Left renal cortex interstitium (tissue), 4 donors: ENCODE data around the gene CASP7. TPM values are rescaled to one million over a fixed set of nuclear protein-coding genes. Genes with fewer than 3 reads are reported as not detected.
"Not testable (repeated sequence)": the region's sequence is repeated elsewhere in the genome, so short reads cannot be mapped to it uniquely, and the experiment has no call there.

Source experiments
- DNase-seq, 4 donors: peaks; one replicate each; pipeline ENCODE4 v3.0.0-alpha.2; 2013; ENCODE audit warnings: low read depth in 4 of 4, low spot score in 2 of 4, missing footprints in 1 of 4
- polyA plus RNA-seq, 4 donors: library from polyadenylated mRNA; unstranded; fragments of 120-200 nt; gene quantifications; one replicate each; pipeline ENCODE4 v1.2.1, GENCODE V29; 2013; ENCODE audit not compliant: insufficient read length in 4 of 4

CASP7 gene
- polyA plus RNA-seq, 4 donors, result 24.7 to 31.2 (median 28.6) TPM

DNA sequence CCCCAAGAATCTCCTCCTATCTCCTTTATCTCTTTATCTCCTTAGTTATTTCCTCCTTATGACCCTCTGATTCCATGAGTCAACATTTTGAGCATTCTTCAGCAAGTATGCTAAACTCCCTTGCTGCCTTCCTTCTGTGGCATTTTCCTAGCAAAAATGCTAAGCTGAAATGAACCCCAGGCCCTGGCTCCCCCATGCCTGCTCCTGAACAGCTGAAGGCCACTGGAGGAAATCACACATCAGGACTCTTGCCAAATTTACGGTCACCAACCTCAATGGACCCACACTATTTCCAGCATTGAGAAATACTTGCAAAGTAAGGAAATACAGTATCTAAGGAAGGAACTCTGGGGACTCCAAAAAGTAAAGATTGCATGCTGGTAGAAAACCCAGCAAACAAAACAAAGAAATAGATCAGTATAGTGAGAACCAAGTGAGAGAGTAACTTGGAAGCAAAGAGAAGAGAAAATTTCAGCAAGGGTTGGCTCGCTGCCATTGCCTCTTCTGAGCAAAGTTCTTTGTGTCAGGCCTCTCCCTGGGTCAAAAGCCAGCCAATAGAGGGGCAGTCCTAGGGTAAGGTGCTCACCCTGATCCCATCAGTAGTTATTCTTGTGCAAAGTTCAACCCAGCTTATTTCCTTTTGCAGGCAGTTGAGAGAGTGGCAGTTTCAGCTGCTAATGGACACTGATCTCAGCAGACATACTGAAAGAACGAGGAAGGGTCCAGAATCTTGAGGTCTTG is 66.7 kb downstream of the CASP7 start:
- no peak for DNase-seq

DNA sequence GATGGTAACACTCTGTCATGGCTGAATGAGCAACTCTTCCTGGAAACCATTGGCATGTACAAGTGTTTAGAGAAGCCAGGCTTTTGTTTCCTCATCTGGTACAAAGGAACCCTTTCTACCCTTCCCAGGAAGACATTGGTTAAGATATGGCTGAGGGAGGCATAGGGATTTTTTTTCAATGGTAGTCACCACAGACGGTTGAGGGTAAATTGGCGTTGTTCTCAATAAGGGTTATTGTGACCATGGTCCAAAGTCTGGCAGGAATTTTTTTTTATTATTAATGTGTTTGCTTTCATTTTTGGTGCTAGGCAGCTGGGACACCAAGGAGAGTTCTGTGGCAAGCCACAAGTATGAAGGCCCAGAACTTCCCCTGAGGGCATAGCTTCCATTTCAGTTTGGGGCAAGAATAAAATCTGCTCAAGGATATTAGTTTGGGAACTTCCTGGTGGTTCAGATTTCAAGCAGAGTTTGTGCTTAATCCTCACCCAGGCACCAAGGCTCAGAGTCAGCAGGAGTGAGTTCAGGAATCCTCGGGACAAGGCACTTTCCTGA is 71.5 kb downstream of the CASP7 start, which contains the start of gene PLEKHS1:
TSS of gene PLEKHS1 (plus strand) at position 502 of the 552 bp plus-strand sequence. CDS start 3,596 bp downstream, outside the sequence.
- DNase-seq, result no peak

DNA sequence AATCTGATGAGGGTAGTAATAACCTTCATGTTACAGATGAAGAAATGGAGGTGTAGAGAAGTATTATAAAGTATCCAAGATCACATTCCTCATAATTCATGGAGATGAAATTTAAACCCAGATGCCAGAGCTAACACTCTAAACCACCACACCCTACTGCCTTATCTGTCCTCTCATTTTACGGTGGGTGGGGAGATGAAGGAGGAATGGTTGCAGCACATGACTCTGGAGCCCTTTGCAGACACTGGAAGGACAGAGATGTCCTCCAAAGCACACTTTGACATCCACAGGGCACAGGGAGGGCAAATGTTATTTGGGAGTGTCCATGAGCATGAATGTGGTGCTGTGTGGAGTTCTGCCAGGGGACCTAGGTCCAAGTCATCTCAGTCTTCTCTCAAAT is 72.8 kb downstream of the CASP7 start:
- no peak for DNase-seq

DNA sequence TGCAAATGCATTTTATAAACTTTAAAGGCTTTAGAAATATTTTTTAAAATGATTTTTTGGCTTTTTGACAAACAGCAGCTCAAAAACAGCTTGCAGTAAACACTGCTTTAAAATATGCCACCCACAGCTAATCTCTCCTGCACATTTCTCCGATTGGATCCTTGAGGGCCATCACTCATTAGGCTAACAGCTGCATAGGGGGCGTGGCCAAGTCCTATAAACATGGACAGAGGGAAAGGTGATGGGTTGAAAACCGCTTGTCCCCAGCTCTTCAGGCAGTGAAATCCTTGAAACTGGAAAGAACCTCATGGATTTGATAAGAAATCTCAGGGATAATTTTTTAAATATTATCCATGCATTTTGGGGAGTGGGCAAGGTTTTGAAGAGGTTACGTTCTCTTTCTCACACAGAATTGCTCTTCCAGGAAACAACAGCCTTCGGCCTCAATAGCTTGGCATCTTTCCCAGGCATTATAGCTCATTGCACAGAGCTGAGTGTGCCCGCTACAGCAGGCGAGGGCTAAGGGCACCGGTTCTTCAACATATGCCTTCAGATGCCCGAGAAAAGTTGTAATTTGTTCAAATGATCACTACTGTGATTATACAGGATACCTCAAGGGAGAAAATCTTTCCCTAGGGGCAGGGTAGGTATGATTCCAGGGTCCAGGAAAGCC is 73.4 kb downstream of the CASP7 start:
- no peak for DNase-seq

DNA sequence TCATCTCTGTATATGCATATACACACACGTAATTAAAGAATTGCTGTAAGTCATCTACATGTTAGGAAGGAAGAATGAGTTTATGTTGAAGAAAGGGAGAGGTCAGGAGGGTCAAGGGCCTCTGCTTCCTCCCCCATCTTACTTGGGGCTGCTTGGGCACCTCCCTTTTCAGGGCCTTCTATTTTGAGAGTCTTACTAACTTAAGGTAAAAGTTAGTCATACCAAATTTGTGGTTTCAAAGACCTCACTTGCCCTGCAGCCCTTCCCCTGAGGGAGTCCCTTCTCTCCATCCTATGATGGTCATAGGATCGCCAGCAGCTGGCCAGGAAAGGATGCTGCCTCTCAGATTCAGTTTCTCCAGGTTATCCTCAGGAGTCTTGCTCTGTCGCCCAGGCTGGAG is 74.4 kb downstream of the CASP7 start:
- DNase-seq, result no peak

DNA sequence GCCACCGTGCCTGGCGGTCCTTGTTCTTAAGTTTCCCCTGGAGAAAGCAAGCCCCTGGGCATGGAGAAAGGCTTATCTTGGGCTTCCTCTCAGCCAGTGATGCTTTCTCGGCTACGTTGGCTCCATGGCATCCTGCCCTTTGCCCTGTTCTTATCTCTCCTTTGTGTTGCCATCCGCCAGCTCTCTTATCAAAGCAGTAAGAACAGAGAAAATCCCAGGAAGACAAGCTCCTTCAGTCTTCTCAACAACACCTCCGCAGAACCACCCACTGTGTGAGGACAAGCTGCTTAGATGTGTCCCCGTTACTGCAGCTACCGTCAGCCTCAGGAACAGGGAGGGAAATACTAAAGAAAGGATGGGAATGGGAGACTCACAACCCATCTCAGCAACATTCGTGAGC is 75.1 kb downstream of the CASP7 start:
- DNase-seq, result no peak

DNA sequence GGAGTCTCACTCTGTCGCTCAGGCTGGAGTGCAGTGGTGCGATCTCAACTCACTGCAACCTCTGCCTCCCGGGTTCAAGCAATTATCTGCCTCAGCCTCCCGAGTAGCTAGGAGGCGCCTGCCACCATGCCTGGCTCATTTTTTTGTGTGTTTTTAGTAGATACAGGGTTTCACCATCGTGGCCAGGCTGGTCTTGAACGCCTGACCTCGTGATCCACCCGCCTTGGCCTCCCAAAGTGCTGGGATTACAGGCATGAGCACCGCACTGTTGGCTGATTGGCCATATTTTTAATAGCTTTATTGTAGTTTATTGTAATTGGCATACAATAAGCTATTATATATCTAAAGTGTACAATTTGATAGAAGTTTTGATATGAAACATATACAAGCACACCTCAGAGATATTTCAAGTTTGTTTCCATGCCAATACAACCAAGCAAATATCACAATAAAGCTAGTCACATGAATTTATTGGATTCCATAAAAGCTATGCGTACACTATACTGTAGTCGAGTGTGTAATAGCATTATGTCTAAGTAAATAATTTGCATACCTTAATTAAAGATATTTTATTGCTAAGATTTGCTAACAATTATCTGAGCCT is 77.3 kb downstream of the CASP7 start:
- DNase-seq, result no peak

DNA sequence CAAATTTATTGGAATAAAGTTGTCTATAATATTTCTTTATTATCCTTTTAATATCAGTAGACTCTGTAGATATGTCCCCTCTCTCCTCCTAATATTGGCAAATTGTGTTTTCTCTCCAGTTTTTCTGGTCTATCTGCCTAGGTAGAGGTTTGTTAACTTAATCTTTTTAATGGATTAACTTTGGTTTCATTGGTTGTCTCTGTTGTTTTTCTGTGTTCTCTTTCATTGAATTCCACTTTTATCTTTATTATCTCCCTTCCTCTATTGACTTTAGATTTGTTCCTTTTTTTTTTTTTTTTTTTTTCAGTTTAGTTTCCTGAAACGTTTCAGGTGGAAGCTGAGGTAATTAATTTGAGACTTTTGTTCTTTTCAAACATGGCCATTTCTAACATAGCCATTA is 82.4 kb downstream of the CASP7 start:
- DNase-seq, result no peak

DNA sequence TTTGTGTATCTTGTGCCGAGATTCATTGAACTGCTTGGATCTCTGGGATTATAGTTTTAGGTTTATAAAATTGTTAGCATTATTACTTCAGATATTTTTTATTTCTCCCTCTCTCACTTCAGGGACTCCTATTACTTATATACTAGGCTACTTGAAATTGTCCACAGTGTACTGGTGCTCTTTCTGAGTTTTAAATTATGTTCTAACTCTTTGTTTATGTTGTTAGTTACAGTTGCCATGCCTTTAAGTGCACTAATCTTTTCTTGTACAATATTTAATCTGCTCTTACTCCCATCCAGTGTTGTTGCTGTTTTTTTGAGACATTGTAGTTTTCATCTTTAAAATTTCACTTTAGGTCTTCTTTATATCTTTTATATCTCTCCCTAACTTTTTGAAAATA is 84.9 kb downstream of the CASP7 start:
- DNase-seq, result no peak

DNA sequence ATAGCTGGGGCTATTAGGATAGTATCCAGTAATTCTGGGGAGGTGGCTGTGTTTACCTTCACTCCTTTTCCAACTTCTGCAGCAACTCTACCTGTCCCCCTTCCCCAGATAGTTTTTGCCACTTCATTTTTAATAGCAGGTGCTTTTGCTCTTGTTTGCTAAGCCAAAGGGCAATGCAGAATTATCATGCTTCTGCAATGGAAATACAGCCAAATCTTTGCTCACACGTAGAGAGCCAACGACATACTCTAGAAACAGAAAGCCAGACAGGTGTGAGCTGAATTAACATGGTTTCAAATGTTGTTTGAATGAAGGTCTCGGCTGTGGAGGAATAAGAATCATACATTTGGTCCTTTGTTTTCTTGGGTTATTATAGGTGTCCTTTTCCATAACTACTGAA is 86.2 kb downstream of the CASP7 start:
- DNase-seq, result no peak

DNA sequence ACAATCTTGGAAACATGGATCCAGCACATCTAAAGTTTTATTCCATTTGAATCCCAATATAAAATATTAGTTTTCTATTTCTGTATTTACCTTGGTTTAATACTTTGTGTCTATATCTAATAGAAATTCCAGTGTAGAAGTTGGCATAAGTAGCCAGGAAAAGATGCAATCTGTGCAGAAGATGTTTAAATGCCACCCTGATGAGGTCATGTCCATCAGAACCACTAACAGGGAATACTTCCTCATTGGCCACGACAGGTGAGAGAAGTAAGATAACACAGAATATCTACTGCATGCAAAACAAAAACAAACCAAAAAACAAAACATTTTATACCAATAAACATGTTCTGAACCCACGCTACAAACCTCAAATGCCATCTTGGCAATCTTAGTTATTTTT is 87.5 kb downstream of the CASP7 start:
- no peak for DNase-seq

DNA sequence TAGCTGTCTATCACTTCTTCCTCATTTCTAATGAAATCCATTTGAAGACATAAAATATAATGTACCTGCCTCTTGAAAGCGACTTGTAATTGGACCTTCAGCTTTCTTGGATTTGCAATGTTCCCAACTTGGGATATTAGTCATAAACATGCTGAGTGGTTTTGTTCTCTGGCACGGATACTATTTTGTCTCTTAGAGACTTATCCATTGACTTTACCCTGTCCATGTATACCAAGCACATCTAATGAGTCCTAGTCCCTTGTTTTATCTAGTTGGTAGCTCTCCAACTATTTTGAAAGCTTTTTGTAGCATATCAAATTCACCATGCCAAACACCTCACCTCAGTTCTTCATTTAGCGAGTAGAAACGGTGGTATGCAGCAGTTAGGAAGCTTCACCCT is 90.6 kb downstream of the CASP7 start:
- no peak for DNase-seq

DNA sequence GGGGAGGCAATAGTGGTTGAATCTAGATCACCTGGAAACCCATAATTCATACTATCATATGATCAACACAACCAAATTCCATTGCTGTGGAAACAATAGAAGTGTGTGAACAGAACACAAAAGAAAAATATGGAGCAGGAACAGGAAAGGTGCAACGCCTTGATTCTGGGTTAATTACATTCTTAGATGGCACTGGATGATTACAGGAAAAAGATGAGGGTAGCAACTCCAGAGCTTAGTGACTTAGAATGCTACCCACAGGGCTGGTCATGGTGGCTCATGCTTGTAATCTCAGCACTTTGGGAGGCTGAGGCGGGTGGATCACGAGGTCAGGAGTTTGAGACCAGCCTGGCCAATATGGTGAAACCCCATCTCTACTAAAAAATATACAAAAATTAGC is 91.4 kb downstream of the CASP7 start:
- not testable (repeated sequence) for DNase-seq

DNA sequence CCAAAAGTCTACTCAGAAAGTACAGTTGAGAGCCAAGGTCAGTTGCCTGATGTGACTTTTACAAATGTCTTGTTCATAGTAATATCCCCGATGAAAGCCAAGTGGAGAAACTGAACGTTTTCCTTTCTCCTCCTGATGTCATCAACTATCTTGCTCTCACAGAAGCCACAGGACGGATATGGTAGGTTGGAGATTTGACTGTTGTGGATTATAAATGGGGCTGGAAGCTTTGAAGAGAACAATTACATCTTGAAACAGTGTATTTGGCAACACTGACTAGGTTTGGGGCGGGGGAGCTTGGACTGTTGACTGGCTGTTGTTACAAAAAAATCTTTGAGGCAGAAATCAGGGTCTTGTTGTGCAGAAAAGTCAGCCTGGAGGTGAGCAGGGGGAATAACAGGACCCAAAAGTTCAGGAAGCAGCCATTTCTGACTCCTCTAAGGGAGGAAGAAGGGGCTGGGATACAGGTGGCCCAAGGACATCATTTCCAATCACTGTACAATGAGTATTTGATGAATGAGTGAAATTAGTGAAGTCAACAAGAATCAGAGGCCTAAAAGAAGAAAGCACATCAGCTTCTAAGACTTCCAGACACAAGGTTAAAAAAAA is 96.1 kb downstream of the CASP7 start:
- DNase-seq, result no peak

DNA sequence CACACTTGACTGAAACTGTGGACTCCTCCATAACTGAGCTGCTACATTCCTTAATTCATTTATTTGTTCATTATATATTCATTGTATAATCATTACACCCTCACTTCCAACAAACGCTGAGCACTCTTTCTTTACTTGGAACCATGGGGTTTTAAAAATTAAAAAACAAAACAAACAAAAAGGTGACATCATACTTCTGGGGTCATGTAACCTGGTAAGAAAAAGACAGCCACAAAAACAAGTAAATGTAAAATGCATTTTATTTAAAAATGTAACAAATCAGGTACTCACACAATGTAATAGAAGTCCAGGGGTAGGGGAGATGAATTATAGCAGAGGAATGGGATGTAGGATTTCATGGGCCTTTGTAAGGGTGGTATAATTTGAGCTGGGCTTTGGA is 96.8 kb downstream of the CASP7 start:
- DNase-seq, result no peak

Other genes starting within 250 kb of the CASP7 start
- gene HABP2, start 126.9 kb upstream of the CASP7 start, polyA plus RNA-seq, result 1 to 10 TPM in 1 of 4 donors, under 1 TPM in 3; 0.39 to 1.6 (median 0.69) TPM
- gene NRAP, start 15.9 kb upstream of the CASP7 start, polyA plus RNA-seq, result under 1 TPM in 2 of 4 donors, not detected in 2; 0.03 TPM
- under 1 TPM in 3 of 4 donors, not detected in 1; 0.13 to 0.24 (median 0.21) TPM for gene PLEKHS1, start 71.8 kb downstream of the CASP7 start, polyA plus RNA-seq
- gene DCLRE1A, start 174.2 kb downstream of the CASP7 start, polyA plus RNA-seq, result 10 to 100 TPM; 12.5 to 15.8 (median 14.1) TPM
- 10 to 100 TPM; 15.8 to 31.1 (median 20.4) TPM for gene NHLRC2, start 174.7 kb downstream of the CASP7 start, polyA plus RNA-seq